ACC112 (cell line): ENCODE data around the gene MT1H.
"Not testable (repeated sequence)": the region's sequence is repeated elsewhere in the genome, so short reads cannot be mapped to it uniquely, and the experiment has no call there.

ENCODE experiments used
- H2AFZ ChIP-seq: fragments of 200-600 bp; sonication (generic); one replicate; pipeline ENCODE4 v1.6.0; 2017; ENCODE audit warnings: antibody characterized with exemption, low read length; ENCODE audit not compliant: unreplicated experiment
- H3K27ac ChIP-seq: fragments of 200-600 bp; sonication (generic); 2 replicates; pipeline ENCODE4 v1.5.1; 2014; ENCODE audit warnings: low read depth, mild to moderate bottlenecking, antibody characterized with exemption, low read length, moderate library complexity
- H3K27me3 ChIP-seq: fragments of 200-600 bp; sonication (generic); 2 replicates; pipeline ENCODE4 v1.6.1; 2014; ENCODE audit warnings: mild to moderate bottlenecking, antibody characterized with exemption, low read length, moderate library complexity, mixed read lengths; ENCODE audit not compliant: insufficient read depth
- H3K36me3 ChIP-seq: fragments of 200-600 bp; sonication (generic); 2 replicates; pipeline ENCODE4 v1.6.1; 2016; ENCODE audit warnings: mild to moderate bottlenecking, antibody characterized with exemption, low read length, moderate library complexity, mixed read lengths; ENCODE audit not compliant: insufficient read depth
- H3K4me1 ChIP-seq: fragments of 200-600 bp; sonication (generic); one replicate; pipeline ENCODE4 v1.6.1; 2016; ENCODE audit warnings: low read length, mixed read lengths; ENCODE audit not compliant: insufficient read depth, unreplicated experiment, control insufficient read depth
- H3K4me3 ChIP-seq: fragments of 200-600 bp; sonication (generic); 2 replicates; pipeline ENCODE4 v1.5.1; 2014; ENCODE audit warnings: mild to moderate bottlenecking, low read depth, low read length
- H3K79me2 ChIP-seq: fragments of 200-600 bp; sonication (generic); one replicate; pipeline ENCODE4 v1.6.0; 2016; ENCODE audit warnings: low read length; ENCODE audit not compliant: control insufficient read depth, unreplicated experiment, insufficient read depth

MT1H gene

GRCh38 chr16:56709443-56710040 lies 39.9 kb downstream of the MT1H start:
- Histone ChIP-seq H3K27ac (no peak overlapping the region), H3K4me1 (no peaks in the 10 kb centered on the region), H3K36me3 (no peaks in the 10 kb centered on the region), H2AFZ (no peak overlapping the region), H3K4me3 (no peak overlapping the region), H3K79me2 (no peaks in the 10 kb centered on the region), H3K27me3 (no peaks in the 10 kb centered on the region)

GRCh38 chr16:56710181-56710737 lies 40.6 kb downstream of the MT1H start:
- no peak overlapping the region for H3K4me3 ChIP-seq
- no peak overlapping the region for H2AFZ ChIP-seq
- no peaks in the 10 kb centered on the region for H3K36me3 ChIP-seq
- H3K27me3 ChIP-seq, result no peaks in the 10 kb centered on the region
- no peaks in the 10 kb centered on the region for H3K79me2 ChIP-seq
- H3K4me1 ChIP-seq, result no peaks in the 10 kb centered on the region
- no peak overlapping the region for H3K27ac ChIP-seq

- no peak overlapping the region for H3K27ac ChIP-seq
- H3K4me1 ChIP-seq, result no peaks in the 10 kb centered on the region
- H3K27me3 ChIP-seq, result no peaks in the 10 kb centered on the region
- H3K4me3 ChIP-seq, result no peak overlapping the region
- no peaks in the 10 kb centered on the region for H3K36me3 ChIP-seq
- H2AFZ ChIP-seq, result no peak overlapping the region
- H3K79me2 ChIP-seq, result no peaks in the 10 kb centered on the region
Measured at GRCh38 chr16:56711862-56712261, 42.2 kb downstream of the MT1H start.

GRCh38 chr16:56713794-56714193 lies 44.2 kb downstream of the MT1H start:
- no peaks in the 10 kb centered on the region for H3K4me1 ChIP-seq
- no peaks in the 10 kb centered on the region for H3K79me2 ChIP-seq
- no peaks in the 10 kb centered on the region for H3K27me3 ChIP-seq
- no peak overlapping the region for H3K27ac ChIP-seq
- no peaks in the 10 kb centered on the region for H3K36me3 ChIP-seq
- no peak overlapping the region for H2AFZ ChIP-seq
- H3K4me3 ChIP-seq, result no peak overlapping the region

GRCh38 chr16:56715126-56715525 lies 45.5 kb downstream of the MT1H start:
- H3K4me3 ChIP-seq, result no peak overlapping the region
- H3K27ac ChIP-seq, result no peak overlapping the region
- no peaks in the 10 kb centered on the region for H3K27me3 ChIP-seq
- no peaks in the 10 kb centered on the region for H3K36me3 ChIP-seq
- no peak overlapping the region for H2AFZ ChIP-seq
- H3K79me2 ChIP-seq, result no peaks in the 10 kb centered on the region
- no peaks in the 10 kb centered on the region for H3K4me1 ChIP-seq

GRCh38 chr16:56716761-56717160 lies 47.1 kb downstream of the MT1H start:
- Histone ChIP-seq H3K4me3 (no peak overlapping the region), H3K36me3 (no peaks in the 10 kb centered on the region), H3K27me3 (no peaks in the 10 kb centered on the region), H2AFZ (no peak overlapping the region), H3K27ac (no peak overlapping the region), H3K4me1 (no peaks in the 10 kb centered on the region), H3K79me2 (no peaks in the 10 kb centered on the region)

- H3K4me1 ChIP-seq, H3K36me3 ChIP-seq, H3K4me3 ChIP-seq, H3K79me2 ChIP-seq, H3K27ac ChIP-seq, H2AFZ ChIP-seq, H3K27me3 ChIP-seq: not testable (repeated sequence)
Measured at GRCh38 chr16:56717532-56717931, 47.9 kb downstream of the MT1H start.
